ENCODE measurements around the gene HDAC11. TPM values are rescaled to one million over a fixed set of nuclear protein-coding genes. Genes with fewer than 3 reads are reported as not detected.

HDAC11 gene
- polyA plus RNA-seq, 1 donor (not counting 4 experiments of a cell fraction or from before 2014, with no cell fraction given), result 12.6 TPM

GRCh38 chr3:13517253-13517977 lies 37.3 kb downstream of the HDAC11 start:
- H3K27me3 ChIP-seq (ENCODE audit: control insufficient read depth, extremely low read depth, insufficient read depth, low read length), result no peaks in the 10 kb centered on the region
- TF ChIP-seq CTCF (optimal IDR thresholded peaks at IDR 0.05 in 1 of 3, IDR thresholded peaks at IDR 0.05 in 1 of 3, conservative IDR thresholded peaks at IDR 0.05 in 1 of 3; ENCODE audit: extremely low read depth in 1 of 3, insufficient read depth in 2 of 3, low read length in 3 of 3) (no peak), EZH2 (IDR thresholded peaks at IDR 0.05; ENCODE audit: low read length) (no peak)
- no peak overlapping the region for H3K27ac ChIP-seq (ENCODE audit: control insufficient read depth, insufficient read depth, low read length)
- H3K79me2 ChIP-seq (ENCODE audit: control insufficient read depth, insufficient read depth, low read length), result no peaks in the 10 kb centered on the region
- peaks cover 20% of the 10 kb centered on the region for H3K4me1 ChIP-seq (ENCODE audit: control insufficient read depth, extremely low read depth, insufficient read depth, low read length)
- FAIRE-seq (no peak), DNase-seq (ENCODE audit: low read depth, low spot score) (no peak)
- H3K9ac ChIP-seq (ENCODE audit: control insufficient read depth, extremely low read depth, insufficient read depth, low read length), result no peak overlapping the region
- no peaks in the 10 kb centered on the region for H4K20me1 ChIP-seq (ENCODE audit: control insufficient read depth, extremely low read depth, insufficient read depth, low read length)
- H3K4me3 ChIP-seq (ENCODE audit: control insufficient read depth in 2 of 3, extremely low read depth in 1 of 3, insufficient read depth in 2 of 3, low read depth in 1 of 3, low read length in 3 of 3), result no peak overlapping the region
- H3K4me2 ChIP-seq (ENCODE audit: control insufficient read depth, extremely low read depth, insufficient read depth, low read depth, low read length), result no peak overlapping the region
- dilution Hi-C loops (cut with MboI; ENCODE audit: extremely low pct_ligation_motif_present, low sequenced_read_pairs), result loop anchor here (10.0 kb wide), 1 partner anchor 127 kb away; no protein-coding TSS in a partner anchor
- H3K36me3 ChIP-seq (ENCODE audit: control insufficient read depth in 2 of 2, extremely low read depth in 1 of 2, insufficient read depth in 2 of 2, low read length in 2 of 2), result no peaks in the 10 kb centered on the region
- H2AFZ ChIP-seq (ENCODE audit: control insufficient read depth, low read length), result no peak overlapping the region
- H3K9me1 ChIP-seq (ENCODE audit: control insufficient read depth, extremely low read depth, insufficient read depth, low read length), result no peaks in the 10 kb centered on the region
- no peaks in the 10 kb centered on the region for H3K9me3 ChIP-seq (ENCODE audit: control insufficient read depth, low read depth, low read length)

DNA sequence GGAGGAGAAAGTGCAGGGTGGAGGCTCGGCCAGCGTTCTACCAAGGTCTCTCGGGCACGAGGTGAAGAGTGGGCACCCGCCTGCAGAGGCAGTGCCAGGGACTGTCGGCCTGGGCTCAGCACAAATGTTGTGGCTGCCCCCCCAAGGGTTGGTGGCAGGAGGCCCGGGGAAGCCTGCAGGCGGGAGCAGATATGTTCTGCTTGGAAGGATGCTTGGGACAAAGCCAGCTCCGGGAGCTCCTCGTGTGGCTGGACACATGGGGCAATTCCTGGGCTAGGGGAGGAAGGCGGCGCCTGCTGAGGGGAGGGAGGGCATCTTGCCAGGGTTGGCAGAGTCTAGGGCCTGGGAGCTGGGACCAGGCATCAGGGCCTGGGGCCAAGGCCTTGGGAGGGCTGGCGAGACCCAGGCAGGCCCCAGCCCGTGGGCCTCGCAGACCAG lies 38.4 kb downstream of the HDAC11 start:
- Histone ChIP-seq H3K4me1 (ENCODE audit: control insufficient read depth, extremely low read depth, insufficient read depth, low read length) (peaks cover 20% of the 10 kb centered on the region), H3K4me2 (ENCODE audit: control insufficient read depth, extremely low read depth, insufficient read depth, low read depth, low read length) (no peak overlapping the region), H3K4me3 (ENCODE audit: control insufficient read depth in 2 of 3, extremely low read depth in 1 of 3, insufficient read depth in 2 of 3, low read depth in 1 of 3, low read length in 3 of 3) (no peak overlapping the region), H3K27me3 (ENCODE audit: control insufficient read depth, extremely low read depth, insufficient read depth, low read length) (no peaks in the 10 kb centered on the region), H3K36me3 (ENCODE audit: control insufficient read depth in 2 of 2, extremely low read depth in 1 of 2, insufficient read depth in 2 of 2, low read length in 2 of 2) (no peaks in the 10 kb centered on the region), H3K9me3 (ENCODE audit: control insufficient read depth, low read depth, low read length) (no peaks in the 10 kb centered on the region), H2AFZ (ENCODE audit: control insufficient read depth, low read length) (no peak overlapping the region), H3K9me1 (ENCODE audit: control insufficient read depth, extremely low read depth, insufficient read depth, low read length) (no peaks in the 10 kb centered on the region), H3K79me2 (ENCODE audit: control insufficient read depth, insufficient read depth, low read length) (no peaks in the 10 kb centered on the region), H3K9ac (ENCODE audit: control insufficient read depth, extremely low read depth, insufficient read depth, low read length) (no peak overlapping the region), H4K20me1 (ENCODE audit: control insufficient read depth, extremely low read depth, insufficient read depth, low read length) (no peaks in the 10 kb centered on the region), H3K27ac (ENCODE audit: control insufficient read depth, insufficient read depth, low read length) (no peak overlapping the region)
- DNase-seq (ENCODE audit: low read depth, low spot score), result no peak
- FAIRE-seq, result no peak
- dilution Hi-C loops (cut with MboI; ENCODE audit: extremely low pct_ligation_motif_present, low sequenced_read_pairs), result loop anchor here (10.0 kb wide), 1 partner anchor 126 kb away; no protein-coding TSS in a partner anchor
- no peak for TF ChIP-seq EZH2 (IDR thresholded peaks at IDR 0.05; ENCODE audit: low read length)
